SK-N-SH (cell line): Measurements from ENCODE around the gene DOCK3. TPM values are rescaled to one million over a fixed set of nuclear protein-coding genes. Genes with fewer than 3 reads are reported as not detected.

Experiments used
- CTCF ChIA-PET: fragments of 300-600, 350-600 bp; formaldehyde crosslinking; extraction: SDS; loops from one replicate; lab custom pipeline; 2021; lab: Yijun Ruan, JAX
- POLR2A ChIA-PET: fragments of 350-600 bp; sonication (Branson Sonifier 250); formaldehyde crosslinking; extraction: SDS; loops from one replicate; lab custom pipeline; 2020; ENCODE audit warnings: antibody characterized with exemption, inconsistent platforms; lab: Yijun Ruan, JAX
- DNase-seq: peaks from one replicate; pipeline ENCODE4 v3.0.0; 2012
- H2AFZ ChIP-seq: fragments of 200-600 bp; sonication (generic); 2 replicates; pipeline ENCODE4 v1.8.1; 2016; ENCODE audit warnings: antibody characterized with exemption, mild to moderate bottlenecking, low read depth
- H3F3A ChIP-seq: fragments of 200-600 bp; sonication (generic); replicated peaks from 2 replicates; pipeline ENCODE3; 2016; ENCODE audit warnings: antibody characterized with exemption, mild to moderate bottlenecking; ENCODE audit not compliant: insufficient read depth
- H3K27ac ChIP-seq, 2 experiments: fragments of 200-500 bp in 1 of 2; fragments of 200-600 bp in 1 of 2; sonication (Bioruptor generic) in 1 of 2; sonication (generic), shearing (Covaris generic) in 1 of 2; 2 replicates each; pipeline versions ENCODE4 v1.5.1 to v1.6.1; 2014 to 2016; ENCODE audit warnings: low read depth in 2 of 2, inconsistent platforms in 1 of 2, low read length in 1 of 2, mild to moderate bottlenecking in 1 of 2, mixed read lengths in 1 of 2
- H3K27me3 ChIP-seq: fragments of 200-600 bp; sonication (generic), shearing (Covaris generic); 2 replicates; pipeline ENCODE4 v1.6.1; 2016; ENCODE audit warnings: mixed run types; ENCODE audit not compliant: insufficient read depth
- H3K36me3 ChIP-seq, 2 experiments: fragments of 200-500 bp in 1 of 2; fragments of 200-600 bp in 1 of 2; sonication (Bioruptor generic) in 1 of 2; sonication (generic) in 1 of 2; replicated peaks in 1 of 2; 2 replicates each; pipeline versions ENCODE3 to v1.5.1; 2014 to 2016; ENCODE audit warnings: low read length in 1 of 2, mild to moderate bottlenecking in 1 of 2; ENCODE audit not compliant: insufficient read depth in 2 of 2, control insufficient read depth in 1 of 2
- H3K4me1 ChIP-seq, 2 experiments: fragments of 200-500 bp in 1 of 2; fragments of 200-600 bp in 1 of 2; sonication (Bioruptor generic) in 1 of 2; sonication (generic), shearing (Covaris generic) in 1 of 2; 2 replicates each; pipeline versions ENCODE4 v1.5.1 to v1.6.1; 2014 to 2016; ENCODE audit warnings: low read depth in 1 of 2, low read length in 1 of 2, mixed run types in 1 of 2; ENCODE audit not compliant: insufficient read depth in 2 of 2, control insufficient read depth in 1 of 2
- H3K4me2 ChIP-seq: fragments of 200-600 bp; sonication (generic), shearing (Covaris generic); 2 replicates; pipeline ENCODE4 v1.6.1; 2017; ENCODE audit warnings: mixed run types
- H3K4me3 ChIP-seq, 2 experiments: fragments of 200-500 bp in 1 of 2; fragments of 200-600 bp in 1 of 2; sonication (Bioruptor generic) in 1 of 2; sonication (generic), shearing (Covaris generic) in 1 of 2; 2 replicates each; pipeline versions ENCODE4 v1.5.1 to v1.8.1; 2014 to 2016; ENCODE audit warnings: low read depth in 2 of 2, inconsistent platforms in 1 of 2, low read length in 1 of 2, mild to moderate bottlenecking in 1 of 2, mixed read lengths in 1 of 2, moderate library complexity in 1 of 2
- H3K79me2 ChIP-seq: fragments of 200-600 bp; sonication (generic); 2 replicates; pipeline ENCODE4 v1.8.1; 2017; ENCODE audit warnings: mild to moderate bottlenecking; ENCODE audit not compliant: insufficient read depth
- H3K9ac ChIP-seq: fragments of 200-600 bp; sonication (generic); 2 replicates; pipeline ENCODE4 v1.6.1; 2017; ENCODE audit warnings: mixed run types
- H3K9me2 ChIP-seq: fragments of 200-600 bp; sonication (generic); 2 replicates; pipeline ENCODE4 v1.6.1; 2017; ENCODE audit warnings: mixed run types
- H3K9me3 ChIP-seq: fragments of 200-600 bp; sonication (generic); 2 replicates; pipeline ENCODE4 v1.6.1; 2017; ENCODE audit warnings: mixed run types, mild to moderate bottlenecking, moderate library complexity
- H4K20me1 ChIP-seq: fragments of 200-600 bp; sonication (generic); 2 replicates; pipeline ENCODE4 v1.6.1; 2017; ENCODE audit warnings: mild to moderate bottlenecking, mixed run types; ENCODE audit not compliant: insufficient read depth
- CHD2 ChIP-seq: fragments of 150-350 bp; IDR thresholded peaks from 2 replicates; pipeline ENCODE4 v1.6.1; 2018; ENCODE audit warnings: low read length; ENCODE audit not compliant: partially characterized antibody
- ELF1 ChIP-seq: IDR thresholded peaks from 2 replicates; pipeline ENCODE4 v1.4.0; 2012
- EZH2phosphoT487 ChIP-seq: fragments of 200-600 bp; sonication (generic); IDR thresholded peaks from 2 replicates; pipeline ENCODE4 v1.6.1; 2017; ENCODE audit warnings: low read depth, mixed run types, mild to moderate bottlenecking, antibody characterized with exemption, moderate library complexity, borderline replicate concordance
- FOSL2 ChIP-seq: IDR thresholded peaks from 2 replicates; pipeline ENCODE4 v1.4.0; 2012; ENCODE audit warnings: low read depth, mild to moderate bottlenecking, moderate library complexity, borderline replicate concordance
- FOXJ3 ChIP-seq: sonication (generic); formaldehyde crosslinking; IDR thresholded peaks from 2 replicates; pipeline ENCODE4 v1.5.1; 2020; ENCODE audit warnings: mild to moderate bottlenecking, missing genetic modification reagents
- FOXM1 ChIP-seq: IDR thresholded peaks from 2 replicates; pipeline ENCODE4 v1.4.0; 2012; ENCODE audit warnings: low read depth, mild to moderate bottlenecking
- GATA2 ChIP-seq: sonication (generic); formaldehyde crosslinking; IDR thresholded peaks from 2 replicates; pipeline ENCODE4 v1.5.0; 2020; ENCODE audit warnings: mild to moderate bottlenecking, missing genetic modification reagents
- IRF3 ChIP-seq: fragments of 150-350 bp; IDR thresholded peaks from 2 replicates; pipeline ENCODE4 v1.6.1; 2016; ENCODE audit warnings: mild to moderate bottlenecking, low read depth, low read length
- JUND ChIP-seq: IDR thresholded peaks from 2 replicates; pipeline ENCODE4 v1.4.0; 2012
- MEF2A ChIP-seq: IDR thresholded peaks from 2 replicates; pipeline ENCODE4 v1.4.0; 2012; ENCODE audit warnings: low read depth, borderline replicate concordance
- MXI1 ChIP-seq: IDR thresholded peaks from 2 replicates; pipeline ENCODE4 v1.6.1; 2012; ENCODE audit warnings: mild to moderate bottlenecking, low read depth, low read length, improper control_type of control experiment
- PBX3 ChIP-seq: IDR thresholded peaks from 2 replicates; pipeline ENCODE4; 2012
- POLR2AphosphoS5 ChIP-seq: IDR thresholded peaks from 2 replicates; pipeline ENCODE4 v1.6.1; 2012; ENCODE audit warnings: low read depth, low read length
- RXRA ChIP-seq: IDR thresholded peaks from 2 replicates; pipeline ENCODE4 v1.4.0; 2012; ENCODE audit warnings: low read depth, mild to moderate bottlenecking, borderline replicate concordance
- USF1 ChIP-seq: IDR thresholded peaks from 2 replicates; pipeline ENCODE4 v1.4.0; 2012; ENCODE audit warnings: low read depth, borderline replicate concordance
- USF2 ChIP-seq: fragments of 150-350 bp; IDR thresholded peaks from 2 replicates; pipeline ENCODE4 v1.6.1; 2017; ENCODE audit warnings: antibody characterized with exemption, low read length, low read depth, borderline replicate concordance
- WGBS: methylation state at CpG from one replicate; pipeline ENCODE4 v1.1.6; 2017; ENCODE audit warnings: low lambda C conversion rate; 5-methylcytosine and 5-hydroxymethylcytosine counted together
- polyA plus RNA-seq, 3 experiments: library from polyadenylated mRNA; depleted of rRNA; stranded (reverse); fragments of >200 nt; gene quantifications; 2 replicates each; pipeline ENCODE4 v1.2.3, GENCODE V29; 2012

The DOCK3 gene
- polyA plus RNA-seq, 1 of the 3 experiments (the other 2 are of a cell fraction), result 0.05 TPM

GRCh38 chr3:50983887-50984286, 309.2 kb downstream of the DOCK3 start:
- ChIA-PET POLR2A (interaction anchor here (0.6 kb wide), 1 partner anchor 514 kb away, joined by 8 read pairs; no protein-coding TSS in a partner anchor), CTCF (no interaction called here)
- Histone ChIP-seq H3K36me3 (no peaks in the 10 kb centered on the region), H3F3A (no peaks in the 10 kb centered on the region), H3K27ac (no peak overlapping the region), H3K4me1 (no peaks in the 10 kb centered on the region), H3K4me2 (no peak overlapping the region), H4K20me1 (no peaks in the 10 kb centered on the region), H3K9me2 (no peaks in the 10 kb centered on the region), H3K9me3 (no peaks in the 10 kb centered on the region), H3K4me3 (no peak overlapping the region), H3K9ac (no peak overlapping the region), H3K79me2 (no peaks in the 10 kb centered on the region), H2AFZ (no peak overlapping the region), H3K27me3 (no peaks in the 10 kb centered on the region)
- DNase-seq, result no peak
- WGBS, result 27% methylated on average over 3 of the region's 5 CpGs
- TF ChIP-seq ELF1 (no peak), USF1 (no peak), FOXJ3 (CRISPR knock-in tag) (no peak), CHD2 (no peak), GATA2 (CRISPR knock-in tag) (no peak)

GRCh38 chr3:50985893-50986292, 311.2 kb downstream of the DOCK3 start:
- 2% methylated on average over 1 of the region's 1 CpG for WGBS
- DNase-seq, result no peak
- Histone ChIP-seq H3K4me2 (no peak overlapping the region), H2AFZ (no peak overlapping the region), H3K9me2 (no peaks in the 10 kb centered on the region), H3F3A (no peaks in the 10 kb centered on the region), H3K9ac (no peak overlapping the region), H3K27me3 (no peaks in the 10 kb centered on the region), H3K9me3 (no peaks in the 10 kb centered on the region)
- CTCF ChIA-PET, result no interaction called here
- TF ChIP-seq PBX3, result no peak
- no peak for TF ChIP-seq MEF2A
- TF ChIP-seq RXRA, result no peak
- no peak for TF ChIP-seq POLR2AphosphoS5
- no peak for TF ChIP-seq USF2
- TF ChIP-seq EZH2phosphoT487, result no peak
- TF ChIP-seq JUND, result no peak
- no peak for TF ChIP-seq IRF3
- TF ChIP-seq USF1, result no peak
- no peak for TF ChIP-seq FOSL2
- no peak for TF ChIP-seq MXI1
- no peak for TF ChIP-seq FOXM1
- TF ChIP-seq, all 33 proteins: peak for 0
- Histone ChIP-seq H3K27ac (no peak overlapping the region), H3K4me1 (no peaks in the 10 kb centered on the region), H3K36me3 (no peaks in the 10 kb centered on the region), H4K20me1 (no peaks in the 10 kb centered on the region), H3K79me2 (no peaks in the 10 kb centered on the region), H3K4me3 (no peak overlapping the region)
- POLR2A ChIA-PET, result no interaction called here
